ENCODE data around the gene CHIT1. TPM values are rescaled to one million over a fixed set of nuclear protein-coding genes. Genes with fewer than 3 reads are reported as not detected.

CHIT1 gene
- total and polyA plus RNA-seq, 2 of the 8 experiments (the other 6 are each of a cell fraction or from before 2014, with no cell fraction given) = not detected

DNA sequence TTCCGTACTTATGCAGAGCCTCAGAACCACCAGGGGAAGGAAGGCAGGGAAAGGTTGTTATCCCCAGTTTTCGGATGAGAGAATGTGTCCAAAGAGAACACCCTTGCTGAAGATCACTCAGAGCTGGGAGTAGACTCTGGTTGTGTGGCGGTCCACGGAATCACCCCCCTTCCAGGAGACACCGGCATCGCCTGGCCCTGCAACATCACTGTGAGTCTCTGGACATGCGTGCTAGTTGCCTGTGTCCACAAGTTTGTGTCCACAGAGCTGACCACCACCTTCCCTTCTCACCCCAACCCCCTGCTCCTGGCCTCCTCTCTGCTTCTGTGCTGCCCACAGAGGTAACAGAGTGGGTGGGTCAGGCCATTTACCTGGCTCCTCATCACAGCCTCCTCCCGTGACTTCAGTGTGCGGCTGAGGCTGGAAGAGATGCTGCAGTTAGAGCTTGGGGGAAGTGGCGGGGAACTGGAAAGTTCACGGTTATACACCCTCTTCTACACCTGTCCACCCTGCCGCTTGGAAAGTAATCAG, 61.2 kb downstream of the CHIT1 start (continued):
- TF ChIP-seq BACH1 (IDR thresholded peaks at IDR 0.05; ENCODE audit: low read length) (no peak), HDAC2 (IDR thresholded peaks at IDR 0.05; ENCODE audit: borderline replicate concordance in 1 of 2, low read depth in 2 of 2, low read length in 2 of 2) (no peak)

All from H1 (cell line).